Activated B cell treated with CpG ODN at 0.5 μM for 24 hours (primary cell): Measurements from ENCODE around the gene FSTL4. TPM values are rescaled to one million over a fixed set of nuclear protein-coding genes. Genes with fewer than 3 reads are reported as not detected.

Source experiments
- ATAC-seq: fragments of 200-7000 bp; cut with Tn5 transposase; one replicate; pipeline ENCODE4 v1.10.0; 2021; ENCODE audit warnings: low read depth, mild to moderate bottlenecking, moderate library complexity
- CTCF ChIA-PET: fragments of 350-600 bp; sonication (Branson Sonifier 250); formaldehyde crosslinking; loops from one replicate; lab custom pipeline; 2021; ENCODE audit warnings: antibody characterized with exemption; lab: Charles Lee
- POLR2A ChIA-PET: fragments of 350-600 bp; sonication (Branson Sonifier 250); formaldehyde crosslinking; loops from one replicate; lab custom pipeline; 2021; ENCODE audit warnings: antibody characterized with exemption; lab: Charles Lee
- DNase-seq: peaks from one replicate; pipeline ENCODE4 v3.0.0; 2022
- H3K27ac Mint-ChIP-seq: one replicate; pipeline ENCODE4 v1.8.0; 2020; ENCODE audit warnings: mixed read lengths
- H3K27me3 Mint-ChIP-seq: one replicate; pipeline ENCODE4 v1.8.0; 2021; ENCODE audit warnings: mixed read lengths
- H3K36me3 Mint-ChIP-seq: one replicate; pipeline ENCODE4 v1.8.0; 2021; ENCODE audit warnings: low read depth, mixed read lengths
- H3K4me1 Mint-ChIP-seq: one replicate; pipeline ENCODE4 v1.8.0; 2021; ENCODE audit warnings: mixed read lengths
- H3K4me3 Mint-ChIP-seq: one replicate; pipeline ENCODE4 v1.8.0; 2020; ENCODE audit warnings: mild to moderate bottlenecking, mixed read lengths
- H3K9me3 Mint-ChIP-seq: one replicate; pipeline ENCODE4 v1.8.0; 2020; ENCODE audit warnings: mixed read lengths
- CTCF ChIP-seq: fragments of 200-600 bp; IDR thresholded peaks from one replicate; pipeline ENCODE4 v1.8.0; 2022; ENCODE audit warnings: antibody characterized with exemption, mild to moderate bottlenecking
- intact Hi-C: fragments of 100-400 bp; cut with micrococcal nuclease; formaldehyde crosslinking; loops from one replicate; pipeline ENCODE4 v1.15.1; 2024
- total RNA-seq: library from RNA; stranded (reverse); gene quantifications from 2 replicates; pipeline ENCODE4 v1.2.3, GENCODE V29; 2022

The FSTL4 gene
- total RNA-seq, 1 donor from 2014 or later, result 1.7 TPM

GRCh38 chr5:133469252-133469651 is 143.1 kb downstream of the FSTL4 start:
- H3K27ac Mint-ChIP-seq, result no peak overlapping the region
- ATAC-seq, result no peak
- no peak overlapping the region for H3K4me3 Mint-ChIP-seq
- TF ChIP-seq CTCF, result no peak
- intact Hi-C loops, result no loop called here
- no peaks in the 10 kb centered on the region for H3K9me3 Mint-ChIP-seq
- DNase-seq, result no peak
- POLR2A ChIA-PET, result no interaction called here
- H3K4me1 Mint-ChIP-seq, result no peaks in the 10 kb centered on the region
- H3K36me3 Mint-ChIP-seq, result no peaks in the 10 kb centered on the region
- CTCF ChIA-PET, result no interaction called here
- peaks cover 16% of the 10 kb centered on the region for H3K27me3 Mint-ChIP-seq

GRCh38 chr5:133468596-133468995 is 143.7 kb downstream of the FSTL4 start:
- H3K9me3 Mint-ChIP-seq, result no peaks in the 10 kb centered on the region
- intact Hi-C loops, result no loop called here
- no peak overlapping the region for H3K27ac Mint-ChIP-seq
- H3K27me3 Mint-ChIP-seq, result peaks cover 9% of the 10 kb centered on the region
- TF ChIP-seq CTCF, result no peak
- DNase-seq (no peak), ATAC-seq (no peak)
- POLR2A ChIA-PET, result no interaction called here
- H3K4me1 Mint-ChIP-seq, result no peaks in the 10 kb centered on the region
- H3K36me3 Mint-ChIP-seq, result no peaks in the 10 kb centered on the region
- CTCF ChIA-PET, result no interaction called here
- no peak overlapping the region for H3K4me3 Mint-ChIP-seq

- no peak overlapping the region for H3K27ac Mint-ChIP-seq
- CTCF ChIA-PET, result no interaction called here
These were observed 144.4 kb downstream of the FSTL4 start for GRCh38 chr5:133467826-133468463.

GRCh38 chr5:133467335-133467779 is 145.0 kb downstream of the FSTL4 start:
- H3K9me3 Mint-ChIP-seq, result no peaks in the 10 kb centered on the region
- DNase-seq, result no peak
- no peaks in the 10 kb centered on the region for H3K36me3 Mint-ChIP-seq

More at GRCh38 chr5:133467826-133468463, 144.4 kb downstream of the FSTL4 start:
- H3K36me3 Mint-ChIP-seq, result no peaks in the 10 kb centered on the region
- ATAC-seq, result no peak
- no peak overlapping the region for H3K4me3 Mint-ChIP-seq
- POLR2A ChIA-PET, result no interaction called here
- H3K9me3 Mint-ChIP-seq, result no peaks in the 10 kb centered on the region
- DNase-seq, result no peak
- H3K27me3 Mint-ChIP-seq, result peaks cover 3% of the 10 kb centered on the region
- no peaks in the 10 kb centered on the region for H3K4me1 Mint-ChIP-seq
- intact Hi-C loops, result no loop called here
- no peak for TF ChIP-seq CTCF

More at GRCh38 chr5:133467335-133467779, 145.0 kb downstream of the FSTL4 start:
- no peak for TF ChIP-seq CTCF
- intact Hi-C loops, result no loop called here
- POLR2A ChIA-PET, result no interaction called here
- H3K4me3 Mint-ChIP-seq, result no peak overlapping the region
- H3K27ac Mint-ChIP-seq, result no peak overlapping the region
- no peaks in the 10 kb centered on the region for H3K4me1 Mint-ChIP-seq
- H3K27me3 Mint-ChIP-seq, result no peaks in the 10 kb centered on the region
- CTCF ChIA-PET, result no interaction called here
- ATAC-seq, result no peak
